ENCODE measurements around the gene RTL1.

RTL1 gene

GRCh38 chr14:100894416-100894815 is 9.1 kb downstream of the RTL1 start:
- Histone ChIP-seq H3K79me2 (ENCODE audit: low read length) (no peaks in the 10 kb centered on the region), H3K4me3 (ENCODE audit: low read length) (no peak overlapping the region), H4K20me1 (ENCODE audit: insufficient read depth, low read length) (no peaks in the 10 kb centered on the region), H3K4me2 (ENCODE audit: low read depth, low read length) (no peak overlapping the region), H3K36me3 (replicated peaks; ENCODE audit: insufficient read depth, low read length) (no peaks in the 10 kb centered on the region), H3F3A (ENCODE audit: insufficient read depth, low read length) (no peaks in the 10 kb centered on the region), H3K9me2 (replicated peaks; ENCODE audit: insufficient read depth, low read length) (no peaks in the 10 kb centered on the region), H3K9me3 (replicated peaks; ENCODE audit: insufficient read depth, low read length) (no peaks in the 10 kb centered on the region), H3K4me1 (ENCODE audit: low read length) (no peaks in the 10 kb centered on the region), H2AFZ (ENCODE audit: low read length) (no peak overlapping the region), H3K27ac (ENCODE audit: low read length) (no peak overlapping the region), H3K9ac (ENCODE audit: low read length) (no peak overlapping the region), H3K27me3 (replicated peaks; ENCODE audit: insufficient read depth, low read length) (peaks cover 29% of the 10 kb centered on the region)
- no peak for TF ChIP-seq CTCF (IDR thresholded peaks at IDR 0.05; ENCODE audit: low read length)
- no peak for TF ChIP-seq EZH2phosphoT487 (IDR thresholded peaks at IDR 0.05; ENCODE audit: low read length)
- no peak for TF ChIP-seq EZH2 (optimal IDR thresholded peaks at IDR 0.05; ENCODE audit: low read depth, low read length)
- no peak for DNase-seq

GRCh38 chr14:100893760-100894159 is 9.8 kb downstream of the RTL1 start:
- Histone ChIP-seq H3K9ac (ENCODE audit: low read length) (no peak overlapping the region), H2AFZ (ENCODE audit: low read length) (no peak overlapping the region), H3K9me3 (replicated peaks; ENCODE audit: insufficient read depth, low read length) (no peaks in the 10 kb centered on the region), H3F3A (ENCODE audit: insufficient read depth, low read length) (no peaks in the 10 kb centered on the region), H3K4me1 (ENCODE audit: low read length) (no peaks in the 10 kb centered on the region), H3K27ac (ENCODE audit: low read length) (no peak overlapping the region), H3K27me3 (replicated peaks; ENCODE audit: insufficient read depth, low read length) (peaks cover 30% of the 10 kb centered on the region), H3K4me2 (ENCODE audit: low read depth, low read length) (no peak overlapping the region), H3K79me2 (ENCODE audit: low read length) (no peaks in the 10 kb centered on the region), H3K4me3 (ENCODE audit: low read length) (no peak overlapping the region), H4K20me1 (ENCODE audit: insufficient read depth, low read length) (no peaks in the 10 kb centered on the region), H3K36me3 (replicated peaks; ENCODE audit: insufficient read depth, low read length) (no peaks in the 10 kb centered on the region), H3K9me2 (replicated peaks; ENCODE audit: insufficient read depth, low read length) (no peaks in the 10 kb centered on the region)
- TF ChIP-seq CTCF (IDR thresholded peaks at IDR 0.05; ENCODE audit: low read length) (no peak), EZH2 (optimal IDR thresholded peaks at IDR 0.05; ENCODE audit: low read depth, low read length) (no peak), EZH2phosphoT487 (IDR thresholded peaks at IDR 0.05; ENCODE audit: low read length) (no peak)
- DNase-seq = no peak

- Histone ChIP-seq H3K27me3 (replicated peaks; ENCODE audit: insufficient read depth, low read length) (peaks cover 35% of the 10 kb centered on the region), H3K36me3 (replicated peaks; ENCODE audit: insufficient read depth, low read length) (no peaks in the 10 kb centered on the region), H3K79me2 (ENCODE audit: low read length) (no peaks in the 10 kb centered on the region), H2AFZ (ENCODE audit: low read length) (no peak overlapping the region), H3K4me2 (ENCODE audit: low read depth, low read length) (no peak overlapping the region), H3K27ac (ENCODE audit: low read length) (no peak overlapping the region), H4K20me1 (ENCODE audit: insufficient read depth, low read length) (no peaks in the 10 kb centered on the region), H3K9me3 (replicated peaks; ENCODE audit: insufficient read depth, low read length) (no peaks in the 10 kb centered on the region), H3K4me1 (ENCODE audit: low read length) (no peaks in the 10 kb centered on the region), H3K9ac (ENCODE audit: low read length) (no peak overlapping the region), H3K4me3 (ENCODE audit: low read length) (no peak overlapping the region), H3F3A (ENCODE audit: insufficient read depth, low read length) (no peaks in the 10 kb centered on the region), H3K9me2 (replicated peaks; ENCODE audit: insufficient read depth, low read length) (no peaks in the 10 kb centered on the region)
- TF ChIP-seq EZH2phosphoT487 (IDR thresholded peaks at IDR 0.05; ENCODE audit: low read length) (no peak), EZH2 (optimal IDR thresholded peaks at IDR 0.05; ENCODE audit: low read depth, low read length) (no peak), CTCF (IDR thresholded peaks at IDR 0.05; ENCODE audit: low read length) (no peak)
- no peak for DNase-seq
Observed at GRCh38 chr14:100893228-100893601, 10.3 kb downstream of the RTL1 start.
